ENCODE measurements around the gene TRPV3. TPM values are rescaled to one million over a fixed set of nuclear protein-coding genes. Genes with fewer than 3 reads are reported as not detected.
"Not testable (repeated sequence)": the region's sequence is repeated elsewhere in the genome, so short reads cannot be mapped to it uniquely, and the experiment has no call there.

The TRPV3 gene
- total RNA-seq, 5 donors from 2014 or later (not counting 1 experiment from before 2014, with no cell fraction given) = 0.23 to 1.4 (median 0.44) TPM

GRCh38 chr17:3527896-3528295, 29.7 kb downstream of the TRPV3 start:
- POLR2A ChIA-PET = no interaction called here
- CTCF ChIA-PET = interaction anchor here in 1 of 2 donors (0.5 kb wide), 1 partner anchor 8 kb away, joined by 4 read pairs; no protein-coding TSS in a partner anchor
- Mint-ChIP-seq H3K27me3 (peaks cover 4 to 5% of the 10 kb centered on the region in 2 donors), H3K27ac (no peak overlapping the region), H3K9me3 (no peaks in the 10 kb centered on the region), H3K4me1 (no peaks in the 10 kb centered on the region), H3K4me3 (no peak overlapping the region), H3K36me3 (no peaks in the 10 kb centered on the region)
- H3K9me3 ChIP-seq = no peaks in the 10 kb centered on the region
- H3K4me1 ChIP-seq (ENCODE audit: control insufficient read depth in 1 of 2, extremely low read depth in 1 of 2, insufficient read depth in 2 of 2, low read length in 2 of 2) = no peaks in the 10 kb centered on the region
- no peak overlapping the region for H3K4me3 ChIP-seq (ENCODE audit: control insufficient read depth in 1 of 2, extremely low read depth in 1 of 2, low read length in 1 of 2)
- no peak overlapping the region for H3K27ac ChIP-seq (ENCODE audit: low read length)
- H3K36me3 ChIP-seq (ENCODE audit: control insufficient read depth in 2 of 2, extremely low read depth in 1 of 2, insufficient read depth in 1 of 2, low read length in 1 of 2) = no peaks in the 10 kb centered on the region
- peaks cover 0 to 34% of the 10 kb centered on the region in 2 experiments for H3K27me3 ChIP-seq (replicated peaks in 1 of 2; ENCODE audit: control insufficient read depth in 2 of 2, extremely low read depth in 1 of 2, insufficient read depth in 2 of 2, low read length in 1 of 2)
- 94% methylated on average over 3 of the region's 8 CpGs for WGBS (ENCODE audit: insufficient coverage)
- ATAC-seq (replicated peaks in 1 of 4) = no peak
- DNase-seq = no peak

GRCh38 chr17:3527468-3527867, 30.1 kb downstream of the TRPV3 start:
- Histone ChIP-seq H3K27ac (ENCODE audit: low read length) (no peak overlapping the region), H3K36me3 (ENCODE audit: control insufficient read depth in 2 of 2, extremely low read depth in 1 of 2, insufficient read depth in 1 of 2, low read length in 1 of 2) (no peaks in the 10 kb centered on the region), H3K27me3 (replicated peaks in 1 of 2; ENCODE audit: control insufficient read depth in 2 of 2, extremely low read depth in 1 of 2, insufficient read depth in 2 of 2, low read length in 1 of 2) (peaks cover 0 to 30% of the 10 kb centered on the region in 2 experiments), H3K4me3 (ENCODE audit: control insufficient read depth in 1 of 2, extremely low read depth in 1 of 2, low read length in 1 of 2) (no peak overlapping the region), H3K9me3 (no peaks in the 10 kb centered on the region), H3K4me1 (ENCODE audit: control insufficient read depth in 1 of 2, extremely low read depth in 1 of 2, insufficient read depth in 2 of 2, low read length in 2 of 2) (no peaks in the 10 kb centered on the region)
- 87% methylated on average over 3 of the region's 5 CpGs for WGBS (ENCODE audit: insufficient coverage)
- DNase-seq (no peak), ATAC-seq (replicated peaks in 1 of 4) (no peak)
- POLR2A ChIA-PET = no interaction called here
- H3K36me3 Mint-ChIP-seq = no peaks in the 10 kb centered on the region
- no peak overlapping the region for H3K27ac Mint-ChIP-seq
- CTCF ChIA-PET = no interaction called here
- no peaks in the 10 kb centered on the region for H3K4me1 Mint-ChIP-seq
- no peak overlapping the region for H3K4me3 Mint-ChIP-seq
- peaks cover 4 to 5% of the 10 kb centered on the region in 2 donors for H3K27me3 Mint-ChIP-seq
- H3K9me3 Mint-ChIP-seq = no peaks in the 10 kb centered on the region

- H3K36me3 ChIP-seq (ENCODE audit: control insufficient read depth in 2 of 2, extremely low read depth in 1 of 2, insufficient read depth in 1 of 2, low read length in 1 of 2) = no peaks in the 10 kb centered on the region
- ChIA-PET CTCF (no interaction called here), POLR2A (no interaction called here)
- Mint-ChIP-seq H3K27ac (no peak overlapping the region), H3K4me1 (no peaks in the 10 kb centered on the region), H3K9me3 (no peaks in the 10 kb centered on the region), H3K27me3 (peaks cover 4 to 5% of the 10 kb centered on the region in 2 donors), H3K4me3 (no peak overlapping the region), H3K36me3 (no peaks in the 10 kb centered on the region)
- no peaks in the 10 kb centered on the region for H3K4me1 ChIP-seq (ENCODE audit: control insufficient read depth in 1 of 2, extremely low read depth in 1 of 2, insufficient read depth in 2 of 2, low read length in 2 of 2)
- WGBS (ENCODE audit: insufficient coverage) = 92% methylated on average over 10 of the region's 10 CpGs
- H3K27ac ChIP-seq (ENCODE audit: low read length) = no peak overlapping the region
- no peak for ATAC-seq (replicated peaks in 1 of 4)
- no peaks in the 10 kb centered on the region for H3K9me3 ChIP-seq
- no peak for DNase-seq
- peaks cover 0 to 27% of the 10 kb centered on the region in 2 experiments for H3K27me3 ChIP-seq (replicated peaks in 1 of 2; ENCODE audit: control insufficient read depth in 2 of 2, extremely low read depth in 1 of 2, insufficient read depth in 2 of 2, low read length in 1 of 2)
- H3K4me3 ChIP-seq (ENCODE audit: control insufficient read depth in 1 of 2, extremely low read depth in 1 of 2, low read length in 1 of 2) = no peak overlapping the region
Observed at GRCh38 chr17:3526971-3527370, 30.6 kb downstream of the TRPV3 start.

- Mint-ChIP-seq H3K27me3 (peaks cover 4 to 5% of the 10 kb centered on the region in 2 donors), H3K4me3 (no peak overlapping the region), H3K27ac (no peak overlapping the region), H3K9me3 (no peaks in the 10 kb centered on the region), H3K4me1 (no peaks in the 10 kb centered on the region), H3K36me3 (no peaks in the 10 kb centered on the region)
- ChIA-PET CTCF (no interaction called here), POLR2A (no interaction called here)
- ATAC-seq (replicated peaks in 1 of 4) (no peak), DNase-seq (no peak)
- WGBS (ENCODE audit: insufficient coverage) = 91% methylated on average over 9 of the region's 12 CpGs
- no peaks in the 10 kb centered on the region for H3K36me3 ChIP-seq (ENCODE audit: control insufficient read depth in 2 of 2, extremely low read depth in 1 of 2, insufficient read depth in 1 of 2, low read length in 1 of 2)
- no peaks in the 10 kb centered on the region for H3K9me3 ChIP-seq
- H3K4me3 ChIP-seq (ENCODE audit: control insufficient read depth in 1 of 2, extremely low read depth in 1 of 2, low read length in 1 of 2) = no peak overlapping the region
- no peak overlapping the region for H3K27ac ChIP-seq (ENCODE audit: low read length)
- peaks cover 0 to 24% of the 10 kb centered on the region in 2 experiments for H3K27me3 ChIP-seq (replicated peaks in 1 of 2; ENCODE audit: control insufficient read depth in 2 of 2, extremely low read depth in 1 of 2, insufficient read depth in 2 of 2, low read length in 1 of 2)
- no peaks in the 10 kb centered on the region for H3K4me1 ChIP-seq (ENCODE audit: control insufficient read depth in 1 of 2, extremely low read depth in 1 of 2, insufficient read depth in 2 of 2, low read length in 2 of 2)
Observed at GRCh38 chr17:3526491-3526890, 31.1 kb downstream of the TRPV3 start.

- Histone ChIP-seq H3K27me3 (replicated peaks in 1 of 2; ENCODE audit: control insufficient read depth in 2 of 2, extremely low read depth in 1 of 2, insufficient read depth in 2 of 2, low read length in 1 of 2) (peaks cover 0 to 8% of the 10 kb centered on the region in 2 experiments), H3K4me3 (ENCODE audit: control insufficient read depth in 1 of 2, extremely low read depth in 1 of 2, low read length in 1 of 2) (no peak overlapping the region), H3K9me3 (no peaks in the 10 kb centered on the region), H3K27ac (ENCODE audit: low read length) (no peak overlapping the region), H3K36me3 (ENCODE audit: control insufficient read depth in 2 of 2, extremely low read depth in 1 of 2, insufficient read depth in 1 of 2, low read length in 1 of 2) (no peaks in the 10 kb centered on the region), H3K4me1 (ENCODE audit: control insufficient read depth in 1 of 2, extremely low read depth in 1 of 2, insufficient read depth in 2 of 2, low read length in 2 of 2) (no peaks in the 10 kb centered on the region)
- Mint-ChIP-seq H3K27me3 (peaks cover 4 to 5% of the 10 kb centered on the region in 2 donors), H3K4me3 (no peak overlapping the region), H3K9me3 (no peaks in the 10 kb centered on the region), H3K27ac (no peak overlapping the region), H3K36me3 (no peaks in the 10 kb centered on the region), H3K4me1 (no peaks in the 10 kb centered on the region)
- no peak for DNase-seq
- 91% methylated on average over 11 of the region's 13 CpGs for WGBS (ENCODE audit: insufficient coverage)
- POLR2A ChIA-PET = no interaction called here
- CTCF ChIA-PET = no interaction called here
- ATAC-seq (replicated peaks in 1 of 4) = no peak
Observed at GRCh38 chr17:3524024-3524423, 33.6 kb downstream of the TRPV3 start.

GRCh38 chr17:3519472-3519871, 38.1 kb downstream of the TRPV3 start:
- H3K4me3 ChIP-seq (ENCODE audit: control insufficient read depth in 1 of 2, extremely low read depth in 1 of 2, low read length in 1 of 2); H3K4me1 Mint-ChIP-seq; H3K27me3 ChIP-seq (replicated peaks in 1 of 2; ENCODE audit: control insufficient read depth in 2 of 2, extremely low read depth in 1 of 2, insufficient read depth in 2 of 2, low read length in 1 of 2); H3K27ac Mint-ChIP-seq; H3K36me3 ChIP-seq (ENCODE audit: control insufficient read depth in 2 of 2, extremely low read depth in 1 of 2, insufficient read depth in 1 of 2, low read length in 1 of 2); H3K9me3 ChIP-seq; ATAC-seq (replicated peaks in 1 of 4); H3K27ac ChIP-seq (ENCODE audit: low read length); H3K27me3 Mint-ChIP-seq; H3K4me3 Mint-ChIP-seq; H3K9me3 Mint-ChIP-seq; POLR2A ChIA-PET; DNase-seq; H3K36me3 Mint-ChIP-seq; H3K4me1 ChIP-seq (ENCODE audit: control insufficient read depth in 1 of 2, extremely low read depth in 1 of 2, insufficient read depth in 2 of 2, low read length in 2 of 2): not testable (repeated sequence)
- 90% methylated on average over 4 of the region's 4 CpGs for WGBS (ENCODE audit: insufficient coverage)
- CTCF ChIA-PET = interaction anchor here in 1 of 2 donors (0.6 kb wide), 1 partner anchor 9 kb away, joined by 4 read pairs; no protein-coding TSS in a partner anchor

GRCh38 chr17:3514873-3515272, 42.7 kb downstream of the TRPV3 start:
- H3K27me3 Mint-ChIP-seq = peaks cover 1 to 9% of the 10 kb centered on the region in 2 donors
- DNase-seq (peak in 13 of 35 experiments; percentile 7 to 35 (median 18)), ATAC-seq (replicated peaks in 1 of 4) (peak in 1 of 4 experiments; percentile 18)
- ChIA-PET POLR2A (no interaction called here), CTCF (no interaction called here)
- H3K27me3 ChIP-seq (replicated peaks in 1 of 2; ENCODE audit: control insufficient read depth in 2 of 2, extremely low read depth in 1 of 2, insufficient read depth in 2 of 2, low read length in 1 of 2) = peaks cover 0 to 5% of the 10 kb centered on the region in 2 experiments
- H3K9me3 Mint-ChIP-seq = no peaks in the 10 kb centered on the region
- no peak overlapping the region for H3K27ac ChIP-seq (ENCODE audit: low read length)
- H3K4me3 Mint-ChIP-seq = no peak overlapping the region
- 55% methylated on average over 9 of the region's 9 CpGs for WGBS (ENCODE audit: insufficient coverage)
- H3K36me3 ChIP-seq (ENCODE audit: control insufficient read depth in 2 of 2, extremely low read depth in 1 of 2, insufficient read depth in 1 of 2, low read length in 1 of 2) = no peaks in the 10 kb centered on the region
- H3K4me1 Mint-ChIP-seq = peaks cover 0 to 5% (median 0%) of the 10 kb centered on the region in 3 donors
- no peak overlapping the region for H3K27ac Mint-ChIP-seq
- H3K4me3 ChIP-seq (ENCODE audit: control insufficient read depth in 1 of 2, extremely low read depth in 1 of 2, low read length in 1 of 2) = no peak overlapping the region
- H3K4me1 ChIP-seq (ENCODE audit: control insufficient read depth in 1 of 2, extremely low read depth in 1 of 2, insufficient read depth in 2 of 2, low read length in 2 of 2) = no peaks in the 10 kb centered on the region
- no peaks in the 10 kb centered on the region for H3K9me3 ChIP-seq
- no peaks in the 10 kb centered on the region for H3K36me3 Mint-ChIP-seq

Data from T-cell (primary cell).